Erythroblast (primary cell): Measurements from ENCODE around the gene AIF1.

Experiments
- GATA1 ChIP-seq: IDR thresholded peaks from 2 replicates; pipeline ENCODE4 v1.6.1; 2011; ENCODE audit warnings: low read depth, mild to moderate bottlenecking, control low read depth, low read length, moderate library complexity
- POLR2A ChIP-seq: IDR thresholded peaks from 2 replicates; pipeline ENCODE4 v1.6.1; 2011; ENCODE audit warnings: mild to moderate bottlenecking, low read length

DNA sequence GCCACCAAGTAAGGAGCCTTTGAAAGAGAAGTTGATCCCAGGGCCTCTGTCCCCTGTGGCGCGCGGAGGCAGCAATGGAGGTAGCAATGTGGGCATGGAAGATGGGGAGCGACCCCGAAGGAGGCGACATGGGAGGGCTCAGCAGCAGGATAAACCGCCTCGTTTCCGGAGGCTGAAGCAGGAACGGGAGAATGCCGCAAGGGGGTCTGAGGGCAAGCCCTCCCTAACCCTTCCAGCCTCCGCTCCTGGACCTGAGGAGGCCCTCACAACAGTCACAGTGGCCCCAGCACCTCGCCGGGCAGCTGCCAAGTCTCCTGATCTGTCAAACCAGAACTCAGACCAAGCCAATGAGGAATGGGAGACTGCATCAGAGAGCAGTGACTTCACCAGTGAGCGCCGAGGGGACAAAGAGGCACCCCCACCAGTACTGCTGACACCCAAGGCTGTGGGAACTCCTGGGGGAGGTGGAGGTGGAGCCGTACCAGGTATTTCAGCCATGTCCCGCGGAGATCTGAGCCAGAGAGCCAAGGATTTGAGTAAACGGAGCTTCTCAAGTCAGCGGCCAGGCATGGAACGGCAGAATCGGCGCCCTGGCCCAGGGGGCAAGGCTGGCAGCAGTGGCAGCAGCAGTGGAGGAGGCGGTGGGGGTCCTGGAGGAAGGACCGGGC lies 17.4 kb downstream of the AIF1 start:
- TF ChIP-seq POLR2A: peak; percentile 18
- TF ChIP-seq GATA1: no peak
